ENCODE data around the gene ZNHIT3. TPM values are rescaled to one million over a fixed set of nuclear protein-coding genes. Genes with fewer than 3 reads are reported as not detected.
A peak's percentile ranks its signal among the peaks of the same experiment; 100 is the strongest.

Gene ZNHIT3
- total and polyA plus RNA-seq, 2 of the 13 experiments (the other 11 are each of a cell fraction or from before 2014, with no cell fraction given), result 66.6 to 77.4 TPM

DNA sequence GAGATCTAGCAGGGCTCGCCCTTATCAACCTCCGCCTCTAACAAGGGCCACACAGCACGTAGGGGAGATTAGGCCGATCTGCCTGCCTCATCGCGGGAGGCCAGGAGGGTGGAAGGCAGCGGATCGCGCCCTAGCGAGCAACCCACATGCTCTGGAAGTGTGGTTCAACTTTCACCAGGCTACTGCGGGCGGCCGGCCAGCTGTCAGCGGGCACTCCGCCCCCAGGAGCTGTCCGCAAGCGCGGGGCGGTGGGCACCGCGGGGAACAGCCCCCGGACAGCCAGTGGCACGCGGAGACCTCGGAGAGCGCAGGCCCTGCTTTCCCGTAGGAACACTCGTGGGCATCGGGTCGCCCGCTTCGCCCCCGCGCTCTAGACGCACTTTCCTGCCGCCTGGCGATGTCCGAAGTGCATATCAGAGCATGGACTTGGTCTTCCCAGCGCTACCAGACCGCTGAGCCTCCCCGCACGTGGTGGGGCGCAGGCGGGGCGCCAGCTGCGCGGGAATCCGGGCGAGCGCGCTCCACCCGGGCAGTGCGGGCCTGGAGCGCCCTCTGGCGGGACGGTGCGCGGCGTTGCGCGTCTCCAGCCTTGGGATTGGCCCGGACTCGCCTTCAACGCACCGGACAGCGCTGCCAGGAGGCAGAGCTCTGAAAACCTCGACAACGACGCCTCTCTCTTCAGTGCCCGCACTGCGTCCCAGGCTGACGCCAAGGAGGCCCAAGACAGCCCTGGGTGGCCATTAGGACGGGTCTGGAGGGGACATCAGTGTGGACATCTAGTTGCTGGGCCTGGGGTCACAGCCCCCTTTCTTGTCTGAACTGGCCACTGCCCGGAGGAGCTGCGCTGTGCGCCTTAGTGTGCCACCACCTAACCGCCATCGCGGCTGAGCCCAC is 3.6 kb upstream of the ZNHIT3 start (continued):
- TF ChIP-seq, protein P1, sequence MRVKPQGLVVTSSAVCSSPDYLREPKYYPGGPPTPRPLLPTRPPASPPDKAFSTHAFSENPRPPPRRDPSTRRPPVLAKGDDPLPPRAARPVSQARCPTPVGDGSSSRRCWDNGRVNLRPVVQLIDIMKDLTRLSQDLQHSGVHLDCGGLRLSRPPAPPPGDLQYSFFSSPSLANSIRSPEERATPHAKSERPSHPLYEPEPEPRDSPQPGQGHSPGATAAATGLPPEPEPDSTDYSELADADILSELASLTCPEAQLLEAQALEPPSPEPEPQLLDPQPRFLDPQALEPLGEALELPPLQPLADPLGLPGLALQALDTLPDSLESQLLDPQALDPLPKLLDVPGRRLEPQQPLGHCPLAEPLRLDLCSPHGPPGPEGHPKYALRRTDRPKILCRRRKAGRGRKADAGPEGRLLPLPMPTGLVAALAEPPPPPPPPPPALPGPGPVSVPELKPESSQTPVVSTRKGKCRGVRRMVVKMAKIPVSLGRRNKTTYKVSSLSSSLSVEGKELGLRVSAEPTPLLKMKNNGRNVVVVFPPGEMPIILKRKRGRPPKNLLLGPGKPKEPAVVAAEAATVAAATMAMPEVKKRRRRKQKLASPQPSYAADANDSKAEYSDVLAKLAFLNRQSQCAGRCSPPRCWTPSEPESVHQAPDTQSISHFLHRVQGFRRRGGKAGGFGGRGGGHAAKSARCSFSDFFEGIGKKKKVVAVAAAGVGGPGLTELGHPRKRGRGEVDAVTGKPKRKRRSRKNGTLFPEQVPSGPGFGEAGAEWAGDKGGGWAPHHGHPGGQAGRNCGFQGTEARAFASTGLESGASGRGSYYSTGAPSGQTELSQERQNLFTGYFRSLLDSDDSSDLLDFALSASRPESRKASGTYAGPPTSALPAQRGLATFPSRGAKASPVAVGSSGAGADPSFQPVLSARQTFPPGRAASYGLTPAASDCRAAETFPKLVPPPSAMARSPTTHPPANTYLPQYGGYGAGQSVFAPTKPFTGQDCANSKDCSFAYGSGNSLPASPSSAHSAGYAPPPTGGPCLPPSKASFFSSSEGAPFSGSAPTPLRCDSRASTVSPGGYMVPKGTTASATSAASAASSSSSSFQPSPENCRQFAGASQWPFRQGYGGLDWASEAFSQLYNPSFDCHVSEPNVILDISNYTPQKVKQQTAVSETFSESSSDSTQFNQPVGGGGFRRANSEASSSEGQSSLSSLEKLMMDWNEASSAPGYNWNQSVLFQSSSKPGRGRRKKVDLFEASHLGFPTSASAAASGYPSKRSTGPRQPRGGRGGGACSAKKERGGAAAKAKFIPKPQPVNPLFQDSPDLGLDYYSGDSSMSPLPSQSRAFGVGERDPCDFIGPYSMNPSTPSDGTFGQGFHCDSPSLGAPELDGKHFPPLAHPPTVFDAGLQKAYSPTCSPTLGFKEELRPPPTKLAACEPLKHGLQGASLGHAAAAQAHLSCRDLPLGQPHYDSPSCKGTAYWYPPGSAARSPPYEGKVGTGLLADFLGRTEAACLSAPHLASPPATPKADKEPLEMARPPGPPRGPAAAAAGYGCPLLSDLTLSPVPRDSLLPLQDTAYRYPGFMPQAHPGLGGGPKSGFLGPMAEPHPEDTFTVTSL (CRISPR knock-in tag; IDR thresholded peaks at IDR 0.05; ENCODE audit: borderline replicate concordance), result no peak
- no peak for TF ChIP-seq ZNF251 (CRISPR knock-in tag; IDR thresholded peaks at IDR 0.05)
- TF ChIP-seq MTF2 (CRISPR knock-in tag; IDR thresholded peaks at IDR 0.05; ENCODE audit: borderline replicate concordance), result 0 out of 2 replicates have a peak, but pooled peaks have one; percentile 35
- no peak for TF ChIP-seq KDM4B (CRISPR knock-in tag; IDR thresholded peaks at IDR 0.05)
- peak; percentile 54; the same call in 1 of the 2 replicates for TF ChIP-seq MEIS1 (CRISPR knock-in tag; IDR thresholded peaks at IDR 0.05; ENCODE audit: borderline replicate concordance)
- TF ChIP-seq ZFP41 (CRISPR knock-in tag; IDR thresholded peaks at IDR 0.05; ENCODE audit: borderline replicate concordance), result peak; percentile 84; the same call in 1 of the 2 replicates
- TF ChIP-seq, protein P2, sequence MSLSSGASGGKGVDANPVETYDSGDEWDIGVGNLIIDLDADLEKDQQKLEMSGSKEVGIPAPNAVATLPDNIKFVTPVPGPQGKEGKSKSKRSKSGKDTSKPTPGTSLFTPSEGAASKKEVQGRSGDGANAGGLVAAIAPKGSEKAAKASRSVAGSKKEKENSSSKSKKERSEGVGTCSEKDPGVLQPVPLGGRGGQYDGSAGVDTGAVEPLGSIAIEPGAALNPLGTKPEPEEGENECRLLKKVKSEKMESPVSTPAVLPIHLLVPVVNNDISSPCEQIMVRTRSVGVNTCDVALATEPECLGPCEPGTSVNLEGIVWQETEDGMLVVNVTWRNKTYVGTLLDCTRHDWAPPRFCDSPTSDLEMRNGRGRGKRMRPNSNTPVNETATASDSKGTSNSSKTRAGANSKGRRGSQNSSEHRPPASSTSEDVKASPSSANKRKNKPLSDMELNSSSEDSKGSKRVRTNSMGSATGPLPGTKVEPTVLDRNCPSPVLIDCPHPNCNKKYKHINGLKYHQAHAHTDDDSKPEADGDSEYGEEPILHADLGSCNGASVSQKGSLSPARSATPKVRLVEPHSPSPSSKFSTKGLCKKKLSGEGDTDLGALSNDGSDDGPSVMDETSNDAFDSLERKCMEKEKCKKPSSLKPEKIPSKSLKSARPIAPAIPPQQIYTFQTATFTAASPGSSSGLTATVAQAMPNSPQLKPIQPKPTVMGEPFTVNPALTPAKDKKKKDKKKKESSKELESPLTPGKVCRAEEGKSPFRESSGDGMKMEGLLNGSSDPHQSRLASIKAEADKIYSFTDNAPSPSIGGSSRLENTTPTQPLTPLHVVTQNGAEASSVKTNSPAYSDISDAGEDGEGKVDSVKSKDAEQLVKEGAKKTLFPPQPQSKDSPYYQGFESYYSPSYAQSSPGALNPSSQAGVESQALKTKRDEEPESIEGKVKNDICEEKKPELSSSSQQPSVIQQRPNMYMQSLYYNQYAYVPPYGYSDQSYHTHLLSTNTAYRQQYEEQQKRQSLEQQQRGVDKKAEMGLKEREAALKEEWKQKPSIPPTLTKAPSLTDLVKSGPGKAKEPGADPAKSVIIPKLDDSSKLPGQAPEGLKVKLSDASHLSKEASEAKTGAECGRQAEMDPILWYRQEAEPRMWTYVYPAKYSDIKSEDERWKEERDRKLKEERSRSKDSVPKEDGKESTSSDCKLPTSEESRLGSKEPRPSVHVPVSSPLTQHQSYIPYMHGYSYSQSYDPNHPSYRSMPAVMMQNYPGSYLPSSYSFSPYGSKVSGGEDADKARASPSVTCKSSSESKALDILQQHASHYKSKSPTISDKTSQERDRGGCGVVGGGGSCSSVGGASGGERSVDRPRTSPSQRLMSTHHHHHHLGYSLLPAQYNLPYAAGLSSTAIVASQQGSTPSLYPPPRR (CRISPR knock-in tag; IDR thresholded peaks at IDR 0.05; ENCODE audit: borderline replicate concordance), result 0 out of 2 replicates have a peak, but pooled peaks have one; percentile 31
- TF ChIP-seq RNF2 (conservative IDR thresholded peaks at IDR 0.05; ENCODE audit: low read depth), result peak; percentile 97
- no peak for TF ChIP-seq SNRNP70 (IDR thresholded peaks at IDR 0.05; ENCODE audit: low read depth, low read length)
- TF ChIP-seq ZNF589 (CRISPR knock-in tag; conservative IDR thresholded peaks at IDR 0.05), result peak; percentile 93
- TF ChIP-seq SMC3 (IDR thresholded peaks at IDR 0.05; ENCODE audit: low read length), result no peak; the same call in 1 of the 2 replicates
- TF ChIP-seq MATR3 (CRISPR knock-in tag; IDR thresholded peaks at IDR 0.05), result no peak
- TF ChIP-seq ZNF441 (CRISPR knock-in tag; IDR thresholded peaks at IDR 0.05; ENCODE audit: borderline replicate concordance), result peak; percentile 90
- TF ChIP-seq NCOA2 (CRISPR knock-in tag; IDR thresholded peaks at IDR 0.05), result peak; percentile 35; the same call in 1 of the 2 replicates
- peak; percentile 64; the same call in 1 of the 2 replicates for TF ChIP-seq YEATS2 (CRISPR knock-in tag; IDR thresholded peaks at IDR 0.05; ENCODE audit: borderline replicate concordance)
- TF ChIP-seq REPIN1 (CRISPR knock-in tag; IDR thresholded peaks at IDR 0.05; ENCODE audit: borderline replicate concordance, low read depth), result peak; percentile 94
- no peak for TF ChIP-seq GATAD2A (CRISPR knock-in tag; IDR thresholded peaks at IDR 0.05)
